Activated CD4-positive, alpha-beta T cell treated with anti-CD3 and anti-CD28 coated beads, Interleukin-2, amount 10 ng/mL, durations not matched to agents 24 days and 14 days (primary cell): ENCODE data around the gene ATP12A. TPM values are rescaled to one million over a fixed set of nuclear protein-coding genes. Genes with fewer than 3 reads are reported as not detected.

ENCODE experiments used
- DNase-seq: peaks from one replicate; pipeline ENCODE4 v3.0.0; 2022
- H3K27ac Mint-ChIP-seq: one replicate; pipeline ENCODE4 v1.8.0; 2022; ENCODE audit warnings: mild to moderate bottlenecking, mixed read lengths
- H3K27me3 Mint-ChIP-seq: one replicate; pipeline ENCODE4 v1.8.0; 2022; ENCODE audit warnings: mixed read lengths
- H3K36me3 Mint-ChIP-seq: one replicate; pipeline ENCODE4 v1.8.0; 2022; ENCODE audit warnings: low read depth, mild to moderate bottlenecking, mixed read lengths
- H3K4me1 Mint-ChIP-seq: one replicate; pipeline ENCODE4 v1.8.0; 2021; ENCODE audit warnings: mixed read lengths
- H3K4me3 Mint-ChIP-seq: one replicate; pipeline ENCODE4 v1.8.0; 2022; ENCODE audit warnings: mild to moderate bottlenecking, moderate library complexity, mixed read lengths
- H3K9me3 Mint-ChIP-seq: one replicate; pipeline ENCODE4 v1.8.0; 2021; ENCODE audit warnings: mixed read lengths
- intact Hi-C: fragments of 100-400 bp; cut with micrococcal nuclease; formaldehyde crosslinking; loops from one replicate; pipeline ENCODE4 v1.15.1; 2023
- total RNA-seq: library from RNA; stranded (reverse); gene quantifications from 2 replicates; pipeline ENCODE4 v1.2.3, GENCODE V29; 2022

Gene ATP12A
- total RNA-seq, 1 donor from 2014 or later: 0.23 TPM

DNA sequence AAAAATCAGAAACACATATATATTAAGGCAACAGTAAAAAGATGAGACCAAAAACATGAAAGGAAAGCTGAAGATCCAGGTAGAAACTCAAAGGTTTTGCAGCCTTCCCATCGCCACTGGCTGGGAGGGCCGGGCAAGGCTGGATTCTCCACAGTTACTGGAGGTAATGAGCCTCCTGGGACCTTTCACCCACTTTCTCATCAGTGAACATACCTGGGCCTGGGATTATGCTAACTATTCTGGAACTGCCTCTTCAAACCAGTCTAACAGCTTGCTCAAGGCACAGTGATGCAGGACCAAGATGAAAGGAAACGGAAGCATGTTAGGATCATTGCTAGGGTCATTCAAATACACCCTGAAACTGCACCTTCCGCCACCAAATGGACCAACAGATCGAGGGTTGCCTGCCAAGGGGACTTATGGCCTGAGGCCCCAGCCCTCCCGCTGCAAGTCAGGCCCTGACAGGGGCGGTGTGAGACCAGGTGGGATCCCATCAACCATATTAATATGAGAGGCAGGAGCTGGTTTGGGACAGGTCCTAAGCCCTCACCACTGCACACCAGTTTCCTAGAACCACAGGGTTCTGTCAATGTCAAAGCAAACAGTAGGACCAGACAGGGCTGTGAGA lies 28.4 kb upstream of the ATP12A start:
- peaks cover 9% of the 10 kb centered on the region for H3K4me1 Mint-ChIP-seq
- H3K9me3 Mint-ChIP-seq: no peaks in the 10 kb centered on the region

GRCh38 chr13:24652359-24652758 lies 27.8 kb upstream of the ATP12A start:
- H3K4me3 Mint-ChIP-seq: no peak overlapping the region
- peaks cover 6% of the 10 kb centered on the region for H3K27me3 Mint-ChIP-seq
- peaks cover 9% of the 10 kb centered on the region for H3K4me1 Mint-ChIP-seq
- no peaks in the 10 kb centered on the region for H3K9me3 Mint-ChIP-seq
- no peak for DNase-seq
- H3K27ac Mint-ChIP-seq: no peak overlapping the region
- H3K36me3 Mint-ChIP-seq: no peaks in the 10 kb centered on the region
- intact Hi-C loops: no loop called here

More for the DNA sequence above, 28.4 kb upstream of the ATP12A start:
- no peak overlapping the region for H3K4me3 Mint-ChIP-seq
- H3K27me3 Mint-ChIP-seq: peaks cover 6% of the 10 kb centered on the region
- intact Hi-C loops: no loop called here
- no peak overlapping the region for H3K27ac Mint-ChIP-seq
- no peaks in the 10 kb centered on the region for H3K36me3 Mint-ChIP-seq
- no peak for DNase-seq

DNA sequence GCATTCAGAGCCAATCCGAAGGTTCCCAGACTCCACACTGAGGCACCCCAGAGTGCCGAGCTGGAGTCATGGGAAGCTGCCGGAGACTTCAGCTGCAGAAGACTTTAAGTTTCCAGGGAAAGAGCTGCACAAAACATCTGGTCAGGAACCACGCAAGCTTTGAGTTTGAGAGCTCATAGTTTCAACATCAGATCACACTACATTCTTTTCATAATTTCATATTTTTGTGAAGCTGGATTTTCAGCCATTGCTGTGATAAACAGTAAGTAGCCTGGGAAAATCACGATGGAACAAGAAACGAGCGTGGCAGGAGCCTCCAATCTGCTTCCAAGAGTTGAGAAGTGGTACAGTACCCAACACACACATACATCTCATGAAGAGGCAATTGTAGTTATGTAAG lies 25.5 kb upstream of the ATP12A start:
- H3K36me3 Mint-ChIP-seq: no peaks in the 10 kb centered on the region
- H3K4me3 Mint-ChIP-seq: no peak overlapping the region
- H3K27me3 Mint-ChIP-seq: peaks cover 15% of the 10 kb centered on the region
- intact Hi-C loops: no loop called here
- H3K4me1 Mint-ChIP-seq: peaks cover 1% of the 10 kb centered on the region
- DNase-seq: no peak
- no peaks in the 10 kb centered on the region for H3K9me3 Mint-ChIP-seq
- no peak overlapping the region for H3K27ac Mint-ChIP-seq

DNA sequence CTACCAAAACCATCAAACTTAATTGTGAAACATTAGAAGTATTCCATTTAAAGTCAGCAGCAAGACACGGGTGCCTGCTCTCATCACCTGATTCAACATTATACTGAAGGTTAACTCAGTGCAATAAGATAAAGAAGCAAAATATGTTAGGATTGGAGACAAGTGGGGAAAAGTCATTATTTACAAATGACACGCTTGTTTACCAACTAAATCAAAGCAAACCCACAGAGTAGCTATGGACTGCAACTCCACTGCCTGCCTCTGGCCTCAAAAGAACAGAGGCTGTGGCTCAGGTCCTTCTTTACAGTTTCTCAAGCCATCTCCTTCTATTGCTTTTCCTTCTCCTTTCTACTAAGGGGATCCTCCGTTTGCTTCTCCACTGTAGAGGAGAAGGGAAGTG lies 21.0 kb upstream of the ATP12A start:
- H3K27me3 Mint-ChIP-seq: peaks cover 24% of the 10 kb centered on the region
- intact Hi-C loops: no loop called here
- DNase-seq: no peak
- H3K9me3 Mint-ChIP-seq: no peaks in the 10 kb centered on the region
- no peak overlapping the region for H3K4me3 Mint-ChIP-seq
- no peaks in the 10 kb centered on the region for H3K36me3 Mint-ChIP-seq
- H3K27ac Mint-ChIP-seq: no peak overlapping the region
- H3K4me1 Mint-ChIP-seq: no peaks in the 10 kb centered on the region

DNA sequence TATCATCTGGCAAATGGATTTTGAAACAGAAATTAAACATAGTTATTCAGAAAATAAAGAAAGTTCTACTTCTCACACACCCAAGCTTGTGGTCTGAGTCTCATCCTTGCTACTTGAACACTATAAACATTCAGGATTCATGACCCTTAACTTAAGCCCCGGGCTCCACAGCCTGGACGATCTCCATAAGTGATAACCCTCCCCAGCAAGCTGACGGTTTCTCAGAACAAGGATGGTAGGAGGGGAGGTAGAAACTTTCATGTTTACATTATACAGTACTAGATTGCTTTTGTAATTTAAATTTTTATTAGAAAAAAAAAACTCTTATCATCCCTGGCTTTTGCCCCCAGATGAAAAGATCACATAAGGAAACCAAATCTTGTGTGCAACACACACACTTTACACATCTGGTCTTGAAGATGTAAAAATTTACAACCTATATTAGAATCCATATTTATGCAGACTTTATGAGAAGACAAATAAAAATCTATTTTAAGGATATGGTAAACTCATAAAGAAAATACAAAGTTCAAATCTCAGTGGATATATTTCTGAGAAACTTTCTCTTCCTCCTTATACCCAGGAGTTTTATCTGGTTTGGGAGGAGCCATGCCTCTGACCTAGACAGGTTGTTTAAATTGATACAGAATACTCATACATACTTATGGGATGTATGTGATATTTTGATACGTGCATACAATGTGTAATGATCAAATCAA lies 20.0 kb upstream of the ATP12A start:
- no peak overlapping the region for H3K4me3 Mint-ChIP-seq
- intact Hi-C loops: no loop called here
- H3K9me3 Mint-ChIP-seq: no peaks in the 10 kb centered on the region
- H3K4me1 Mint-ChIP-seq: no peaks in the 10 kb centered on the region
- peaks cover 24% of the 10 kb centered on the region for H3K27me3 Mint-ChIP-seq
- H3K27ac Mint-ChIP-seq: no peak overlapping the region
- DNase-seq: no peak
- no peaks in the 10 kb centered on the region for H3K36me3 Mint-ChIP-seq

GRCh38 chr13:24661713-24662112 lies 18.5 kb upstream of the ATP12A start:
- H3K9me3 Mint-ChIP-seq: no peaks in the 10 kb centered on the region
- no peak overlapping the region for H3K4me3 Mint-ChIP-seq
- intact Hi-C loops: no loop called here
- H3K27me3 Mint-ChIP-seq: peaks cover 18% of the 10 kb centered on the region
- H3K27ac Mint-ChIP-seq: no peak overlapping the region
- no peak for DNase-seq
- no peaks in the 10 kb centered on the region for H3K4me1 Mint-ChIP-seq
- H3K36me3 Mint-ChIP-seq: no peaks in the 10 kb centered on the region

GRCh38 chr13:24662195-24663088 lies 17.8 kb upstream of the ATP12A start:
- H3K9me3 Mint-ChIP-seq: no peaks in the 10 kb centered on the region
- H3K27me3 Mint-ChIP-seq: peaks cover 21% of the 10 kb centered on the region
- no peaks in the 10 kb centered on the region for H3K36me3 Mint-ChIP-seq
- H3K4me3 Mint-ChIP-seq: no peak overlapping the region
- no peaks in the 10 kb centered on the region for H3K4me1 Mint-ChIP-seq
- no peak for DNase-seq
- intact Hi-C loops: no loop called here
- H3K27ac Mint-ChIP-seq: no peak overlapping the region

GRCh38 chr13:24663089-24663395 lies 17.2 kb upstream of the ATP12A start:
- intact Hi-C loops: no loop called here
- no peaks in the 10 kb centered on the region for H3K36me3 Mint-ChIP-seq
- no peak for DNase-seq
- H3K9me3 Mint-ChIP-seq: no peaks in the 10 kb centered on the region
- no peak overlapping the region for H3K27ac Mint-ChIP-seq
- peaks cover 17% of the 10 kb centered on the region for H3K27me3 Mint-ChIP-seq
- no peaks in the 10 kb centered on the region for H3K4me1 Mint-ChIP-seq
- no peak overlapping the region for H3K4me3 Mint-ChIP-seq

GRCh38 chr13:24663586-24663985 lies 16.6 kb upstream of the ATP12A start:
- Mint-ChIP-seq H3K4me1 (no peaks in the 10 kb centered on the region), H3K4me3 (no peak overlapping the region), H3K27ac (no peak overlapping the region), H3K36me3 (no peaks in the 10 kb centered on the region), H3K27me3 (peaks cover 17% of the 10 kb centered on the region), H3K9me3 (no peaks in the 10 kb centered on the region)
- intact Hi-C loops: no loop called here
- no peak for DNase-seq

DNA sequence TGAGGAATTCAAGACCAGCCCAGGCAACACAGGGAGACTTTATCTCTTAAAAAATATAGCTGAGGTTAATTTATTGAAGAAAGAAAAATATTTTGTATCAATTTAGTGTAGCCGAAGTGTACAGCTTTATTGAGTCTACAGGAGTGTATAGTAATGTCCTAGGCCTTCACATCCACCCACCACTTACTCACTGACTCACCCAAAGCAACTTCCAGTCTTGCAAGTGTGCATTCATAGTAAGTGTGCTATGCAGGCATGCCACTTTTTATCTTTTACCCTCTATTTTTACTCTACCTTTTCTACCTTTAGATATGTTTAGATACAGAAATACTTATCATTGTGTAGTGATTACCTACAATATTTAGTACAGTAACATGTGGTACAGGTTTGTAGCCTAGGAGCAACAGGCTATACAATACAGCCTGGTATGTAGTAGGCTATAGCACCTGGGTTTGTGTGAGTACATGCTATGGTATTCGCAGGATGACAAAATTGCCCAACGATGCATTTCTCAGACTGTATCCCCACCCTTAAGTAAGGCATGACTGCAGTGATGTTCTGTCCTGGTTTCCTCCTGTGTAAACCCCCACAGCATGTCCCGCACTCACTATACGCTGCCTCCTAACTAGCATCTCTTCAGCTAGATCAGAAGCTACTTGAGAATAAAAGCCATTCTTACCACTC lies 15.3 kb upstream of the ATP12A start:
- Mint-ChIP-seq H3K4me3 (no peak overlapping the region), H3K4me1 (no peaks in the 10 kb centered on the region), H3K27ac (no peak overlapping the region), H3K36me3 (no peaks in the 10 kb centered on the region), H3K27me3 (peaks cover 12% of the 10 kb centered on the region), H3K9me3 (no peaks in the 10 kb centered on the region)
- no peak for DNase-seq
- intact Hi-C loops: no loop called here

- Mint-ChIP-seq H3K27ac (no peak overlapping the region), H3K4me1 (peaks cover 14% of the 10 kb centered on the region), H3K27me3 (peaks cover 16% of the 10 kb centered on the region), H3K36me3 (no peaks in the 10 kb centered on the region), H3K9me3 (no peaks in the 10 kb centered on the region), H3K4me3 (no peak overlapping the region)
- no peak for DNase-seq
- intact Hi-C loops: no loop called here
Measured at GRCh38 chr13:24668511-24668910, 11.7 kb upstream of the ATP12A start.

- H3K9me3 Mint-ChIP-seq: no peaks in the 10 kb centered on the region
- no peak overlapping the region for H3K27ac Mint-ChIP-seq
- no peak overlapping the region for H3K4me3 Mint-ChIP-seq
- peaks cover 14% of the 10 kb centered on the region for H3K4me1 Mint-ChIP-seq
- peaks cover 16% of the 10 kb centered on the region for H3K27me3 Mint-ChIP-seq
- intact Hi-C loops: no loop called here
- DNase-seq: no peak
- no peaks in the 10 kb centered on the region for H3K36me3 Mint-ChIP-seq
Measured at GRCh38 chr13:24668955-24669582, 11.1 kb upstream of the ATP12A start.

GRCh38 chr13:24670174-24670573 lies 10.0 kb upstream of the ATP12A start:
- H3K27ac Mint-ChIP-seq: no peak overlapping the region
- H3K27me3 Mint-ChIP-seq: peaks cover 20% of the 10 kb centered on the region
- peaks cover 14% of the 10 kb centered on the region for H3K4me1 Mint-ChIP-seq
- H3K36me3 Mint-ChIP-seq: no peaks in the 10 kb centered on the region
- intact Hi-C loops: loop anchor here (2.0 kb wide), 1 partner anchor 89 kb away; no protein-coding TSS in a partner anchor
- H3K4me3 Mint-ChIP-seq: no peak overlapping the region
- H3K9me3 Mint-ChIP-seq: no peaks in the 10 kb centered on the region
- DNase-seq: no peak
